ENCODE measurements around the gene BRD3.
A peak's percentile ranks its signal among the peaks of the same experiment; 100 is the strongest.

Gene BRD3

GRCh38 chr9:134004131-134004873 lies 63.5 kb downstream of the BRD3 start:
- Mint-ChIP-seq H3K9me3 (ENCODE audit: low read depth) (no peaks in the 10 kb centered on the region), H3K4me1 (ENCODE audit: low read depth) (no peaks in the 10 kb centered on the region), H3K27me3 (peaks cover 7% of the 10 kb centered on the region), H3K27ac (no peak overlapping the region), H3K36me3 (no peaks in the 10 kb centered on the region), H3K4me3 (no peak overlapping the region)

- H3K27me3 Mint-ChIP-seq, result peaks cover 5% of the 10 kb centered on the region
- no peaks in the 10 kb centered on the region for H3K9me3 Mint-ChIP-seq (ENCODE audit: low read depth)
- no peak overlapping the region for H3K4me3 Mint-ChIP-seq
- H3K36me3 Mint-ChIP-seq, result no peaks in the 10 kb centered on the region
- H3K4me1 Mint-ChIP-seq (ENCODE audit: low read depth), result no peaks in the 10 kb centered on the region
- no peak overlapping the region for H3K27ac Mint-ChIP-seq
Measured at GRCh38 chr9:134003237-134003636, 64.6 kb downstream of the BRD3 start.

GRCh38 chr9:134002796-134003195 lies 65.0 kb downstream of the BRD3 start:
- Mint-ChIP-seq H3K27me3 (peaks cover 5% of the 10 kb centered on the region), H3K9me3 (ENCODE audit: low read depth) (no peaks in the 10 kb centered on the region), H3K4me3 (no peak overlapping the region), H3K27ac (no peak overlapping the region), H3K4me1 (ENCODE audit: low read depth) (no peaks in the 10 kb centered on the region), H3K36me3 (no peaks in the 10 kb centered on the region)

- Mint-ChIP-seq H3K27ac (no peak overlapping the region), H3K4me3 (no peak overlapping the region), H3K36me3 (no peaks in the 10 kb centered on the region), H3K27me3 (no peaks in the 10 kb centered on the region), H3K9me3 (ENCODE audit: low read depth) (no peaks in the 10 kb centered on the region), H3K4me1 (ENCODE audit: low read depth) (no peaks in the 10 kb centered on the region)
Measured at GRCh38 chr9:133999851-134000265, 68.0 kb downstream of the BRD3 start.

- no peaks in the 10 kb centered on the region for H3K9me3 Mint-ChIP-seq (ENCODE audit: low read depth)
- no peaks in the 10 kb centered on the region for H3K36me3 Mint-ChIP-seq
- H3K27me3 Mint-ChIP-seq, result no peaks in the 10 kb centered on the region
- no peak overlapping the region for H3K27ac Mint-ChIP-seq
- H3K4me1 Mint-ChIP-seq (ENCODE audit: low read depth), result peaks cover 1% of the 10 kb centered on the region
- H3K4me3 Mint-ChIP-seq, result no peak overlapping the region
Measured at GRCh38 chr9:133998915-133999595, 68.8 kb downstream of the BRD3 start.

GRCh38 chr9:133997584-133997983 lies 70.2 kb downstream of the BRD3 start:
- H3K27ac Mint-ChIP-seq, result no peak overlapping the region
- no peaks in the 10 kb centered on the region for H3K9me3 Mint-ChIP-seq (ENCODE audit: low read depth)
- H3K27me3 Mint-ChIP-seq, result no peaks in the 10 kb centered on the region
- H3K4me3 Mint-ChIP-seq, result no peak overlapping the region
- H3K36me3 Mint-ChIP-seq, result no peaks in the 10 kb centered on the region
- peaks cover 3% of the 10 kb centered on the region for H3K4me1 Mint-ChIP-seq (ENCODE audit: low read depth)

GRCh38 chr9:133996531-133997520 lies 71.0 kb downstream of the BRD3 start:
- Mint-ChIP-seq H3K9me3 (ENCODE audit: low read depth) (no peaks in the 10 kb centered on the region), H3K4me1 (ENCODE audit: low read depth) (peaks cover 3% of the 10 kb centered on the region), H3K4me3 (no peak overlapping the region), H3K27me3 (no peaks in the 10 kb centered on the region), H3K36me3 (no peaks in the 10 kb centered on the region), H3K27ac (no peak overlapping the region)

- H3K4me1 Mint-ChIP-seq (ENCODE audit: low read depth), result peaks cover 5% of the 10 kb centered on the region
- no peak overlapping the region for H3K4me3 Mint-ChIP-seq
- no peaks in the 10 kb centered on the region for H3K27me3 Mint-ChIP-seq
- no peak overlapping the region for H3K27ac Mint-ChIP-seq
- no peaks in the 10 kb centered on the region for H3K9me3 Mint-ChIP-seq (ENCODE audit: low read depth)
- no peaks in the 10 kb centered on the region for H3K36me3 Mint-ChIP-seq
Measured at GRCh38 chr9:133995012-133995896, 72.6 kb downstream of the BRD3 start.

- Mint-ChIP-seq H3K4me3 (peak overlapping the region; percentile 47), H3K4me1 (ENCODE audit: low read depth) (peaks cover 5% of the 10 kb centered on the region), H3K9me3 (ENCODE audit: low read depth) (no peaks in the 10 kb centered on the region), H3K27me3 (no peaks in the 10 kb centered on the region), H3K36me3 (no peaks in the 10 kb centered on the region), H3K27ac (no peak overlapping the region)
Measured at GRCh38 chr9:133994353-133995011, 73.3 kb downstream of the BRD3 start.

GRCh38 chr9:133993635-133994253 lies 74.1 kb downstream of the BRD3 start:
- Mint-ChIP-seq H3K27ac (no peak overlapping the region), H3K36me3 (no peaks in the 10 kb centered on the region), H3K9me3 (ENCODE audit: low read depth) (no peaks in the 10 kb centered on the region), H3K27me3 (no peaks in the 10 kb centered on the region), H3K4me1 (ENCODE audit: low read depth) (peaks cover 5% of the 10 kb centered on the region), H3K4me3 (peak overlapping the region; percentile 66)

GRCh38 chr9:133992780-133993634 lies 74.8 kb downstream of the BRD3 start:
- H3K27ac Mint-ChIP-seq, result no peak overlapping the region
- peaks cover 5% of the 10 kb centered on the region for H3K4me1 Mint-ChIP-seq (ENCODE audit: low read depth)
- H3K36me3 Mint-ChIP-seq, result no peaks in the 10 kb centered on the region
- no peaks in the 10 kb centered on the region for H3K9me3 Mint-ChIP-seq (ENCODE audit: low read depth)
- peak overlapping the region; percentile 66 for H3K4me3 Mint-ChIP-seq
- no peaks in the 10 kb centered on the region for H3K27me3 Mint-ChIP-seq

GRCh38 chr9:133991964-133992779 lies 75.7 kb downstream of the BRD3 start, which contains the start of gene VAV2:
VAV2 (minus strand) TSS chr9:133992324; CDS start chr9:133992278, 46 bp downstream.
- H3K4me3 Mint-ChIP-seq, result peak within 1 kb of the TSS; percentile 66
- H3K27me3 Mint-ChIP-seq, result no peaks in the 10 kb centered on the region
- H3K9me3 Mint-ChIP-seq (ENCODE audit: low read depth), result no peaks in the 10 kb centered on the region
- H3K27ac Mint-ChIP-seq, result no peak within 1 kb of the TSS
- no peaks in the 10 kb centered on the region for H3K36me3 Mint-ChIP-seq
- H3K4me1 Mint-ChIP-seq (ENCODE audit: low read depth), result peaks cover 5% of the 10 kb centered on the region
